Coronary artery (tissue), 2 donors: ENCODE results near the gene HELZ.
A peak's percentile ranks its signal among the peaks of the same experiment; 100 is the strongest.

ENCODE experiments used
- DNase-seq: peaks from one replicate; pipeline ENCODE4 v3.0.0-alpha.2; 2017; ENCODE audit warnings: low spot score
- H3K27ac ChIP-seq, 2 donors: fragments of 200-600 bp; sonication (generic); one replicate each; pipeline ENCODE4 v1.5.1; 2016 to 2019
- H3K4me3 ChIP-seq: fragments of 200-600 bp; sonication (generic); 2 replicates; pipeline ENCODE4 v1.5.1; 2016; ENCODE audit warnings: mild to moderate bottlenecking, moderate library complexity
- CTCF ChIP-seq: fragments of 200-600 bp; sonication (generic); IDR thresholded peaks from one replicate; pipeline ENCODE4 v1.5.1; 2019; ENCODE audit warnings: antibody characterized with exemption

HELZ gene

DNA sequence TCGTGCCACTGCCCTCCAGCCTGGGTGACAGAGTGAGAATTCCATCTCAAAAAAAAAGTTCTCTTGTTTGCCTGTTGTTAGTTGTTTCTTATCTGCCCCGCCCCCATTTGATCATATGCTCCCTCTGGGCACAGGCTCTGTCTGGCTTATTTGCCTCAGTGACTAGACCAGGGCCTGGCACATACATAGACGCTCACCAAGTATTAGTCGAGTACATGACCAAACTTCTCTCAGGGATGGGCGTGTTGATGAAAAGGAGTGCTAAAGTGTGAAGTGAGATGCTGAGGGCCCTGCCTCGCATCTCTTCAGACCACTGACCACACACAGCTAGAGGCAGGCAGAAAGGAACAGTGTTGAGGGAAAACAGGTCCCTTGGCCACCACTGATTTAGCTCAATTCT, 3.3 kb upstream of the HELZ start:
- no peak overlapping the region for H3K4me3 ChIP-seq
- no peak for DNase-seq
- no peak overlapping the region for H3K27ac ChIP-seq
- TF ChIP-seq CTCF, result no peak

DNA sequence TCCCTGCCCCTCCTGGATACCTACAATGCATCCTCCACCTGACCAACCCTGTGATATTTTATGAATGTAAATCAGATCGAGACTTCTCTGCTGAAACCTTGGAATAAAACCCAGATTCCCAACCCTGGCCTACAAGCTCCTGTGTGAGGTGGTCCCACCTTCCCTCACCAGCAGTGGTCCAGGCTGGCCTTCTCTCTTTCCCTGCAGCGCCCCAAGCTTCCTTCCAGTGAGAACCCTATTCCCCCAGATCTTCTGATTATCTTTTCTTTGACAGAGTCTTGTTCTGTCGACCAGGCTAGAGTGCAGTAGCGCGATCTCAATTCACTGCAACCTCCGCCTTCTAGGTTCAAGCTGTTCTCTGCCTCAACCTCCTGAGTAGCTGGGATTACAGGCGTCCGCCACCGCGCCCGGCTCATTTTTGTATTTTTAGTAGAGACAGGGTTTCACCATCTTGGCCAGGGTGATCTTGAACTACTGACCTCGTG, 2.5 kb upstream of the HELZ start:
- DNase-seq, result no peak
- no peak for TF ChIP-seq CTCF
- H3K4me3 ChIP-seq, result no peak overlapping the region
- H3K27ac ChIP-seq, result no peak overlapping the region

DNA sequence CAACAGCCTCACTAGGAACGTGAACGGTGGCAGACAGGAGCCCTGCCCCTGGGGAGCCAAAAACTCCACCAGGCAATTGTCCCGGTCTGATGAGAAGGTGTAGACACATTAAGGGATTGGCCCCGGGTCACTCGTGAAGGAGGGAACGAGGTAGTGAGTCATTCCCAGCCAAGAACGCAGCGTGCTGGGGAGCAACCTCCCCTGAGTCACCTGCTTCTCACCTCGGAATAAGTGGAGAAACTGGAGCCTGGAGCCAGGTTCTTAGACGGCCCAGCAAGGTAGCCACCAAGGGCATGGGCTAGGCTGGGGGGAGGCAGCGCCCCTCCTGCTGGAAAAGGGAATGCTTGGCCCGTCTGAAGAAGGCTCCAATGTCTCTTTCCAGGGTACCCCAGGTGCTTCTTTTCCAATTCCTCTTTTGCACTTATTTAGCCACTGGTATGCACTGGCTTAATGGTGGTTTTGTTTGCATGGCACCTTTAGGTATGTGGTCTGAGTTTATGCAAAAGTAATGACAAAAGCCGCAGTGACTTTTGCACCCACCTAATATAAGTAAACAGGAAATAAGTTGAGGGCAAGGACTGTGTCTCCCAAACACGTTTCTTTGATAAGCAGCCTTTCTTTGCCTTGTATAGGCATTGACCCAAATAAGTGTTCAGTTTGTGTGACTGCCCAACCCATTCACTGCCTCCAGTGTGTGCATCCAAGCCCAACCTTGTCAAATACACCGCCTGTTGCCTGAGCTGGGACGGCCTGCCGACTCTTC, 1.8 kb upstream of the HELZ start:
- Histone ChIP-seq H3K27ac (no peak overlapping the region), H3K4me3 (peak overlapping the region; percentile 88)
- no peak for DNase-seq
- no peak for TF ChIP-seq CTCF

GRCh38 chr17:67246403-67246652, 1.3 kb upstream of the HELZ start:
- DNase-seq, result no peak
- no peak for TF ChIP-seq CTCF
- Histone ChIP-seq H3K27ac (no peak overlapping the region), H3K4me3 (peak overlapping the region; percentile 88)

DNA sequence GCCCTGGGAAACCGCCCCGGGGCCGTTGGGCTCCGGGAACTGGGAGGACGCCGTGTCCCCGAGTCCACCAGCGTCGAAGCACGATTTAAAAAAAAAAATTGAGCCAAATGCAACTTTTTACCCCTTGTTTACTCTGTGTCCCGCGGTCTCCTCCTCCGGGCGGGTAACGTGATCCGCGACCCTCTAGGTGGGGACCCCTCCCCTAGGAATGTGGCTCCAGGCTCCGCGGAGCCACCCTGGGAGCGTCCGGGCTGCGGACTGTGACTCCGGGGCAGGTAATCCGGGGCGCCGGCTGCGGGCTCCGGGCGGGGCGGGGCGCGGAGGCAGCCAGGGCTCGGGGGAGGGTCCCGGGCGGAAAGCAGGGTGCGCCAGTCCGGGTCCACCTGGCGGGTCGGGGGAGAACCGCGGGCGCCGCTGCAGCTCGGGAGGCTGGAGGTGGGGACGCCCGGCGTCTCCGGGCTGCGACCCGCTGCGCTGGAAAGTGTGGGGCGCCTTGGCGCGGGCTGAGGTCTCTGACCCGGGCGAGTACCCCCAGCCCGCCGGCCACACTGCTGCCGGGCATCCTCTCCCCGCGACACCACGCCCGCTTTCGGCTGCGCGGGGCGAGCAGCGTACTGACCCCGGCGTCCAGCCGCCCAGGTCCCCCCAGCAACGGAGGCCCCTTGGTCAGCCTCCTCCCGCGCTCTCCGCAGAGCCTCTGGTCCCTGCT, 852 bp upstream of the HELZ start:
- no peak for DNase-seq
- Histone ChIP-seq H3K27ac (peak overlapping the region; percentile 53 to 79), H3K4me3 (peak overlapping the region; percentile 88)
- TF ChIP-seq CTCF, result no peak

DNA sequence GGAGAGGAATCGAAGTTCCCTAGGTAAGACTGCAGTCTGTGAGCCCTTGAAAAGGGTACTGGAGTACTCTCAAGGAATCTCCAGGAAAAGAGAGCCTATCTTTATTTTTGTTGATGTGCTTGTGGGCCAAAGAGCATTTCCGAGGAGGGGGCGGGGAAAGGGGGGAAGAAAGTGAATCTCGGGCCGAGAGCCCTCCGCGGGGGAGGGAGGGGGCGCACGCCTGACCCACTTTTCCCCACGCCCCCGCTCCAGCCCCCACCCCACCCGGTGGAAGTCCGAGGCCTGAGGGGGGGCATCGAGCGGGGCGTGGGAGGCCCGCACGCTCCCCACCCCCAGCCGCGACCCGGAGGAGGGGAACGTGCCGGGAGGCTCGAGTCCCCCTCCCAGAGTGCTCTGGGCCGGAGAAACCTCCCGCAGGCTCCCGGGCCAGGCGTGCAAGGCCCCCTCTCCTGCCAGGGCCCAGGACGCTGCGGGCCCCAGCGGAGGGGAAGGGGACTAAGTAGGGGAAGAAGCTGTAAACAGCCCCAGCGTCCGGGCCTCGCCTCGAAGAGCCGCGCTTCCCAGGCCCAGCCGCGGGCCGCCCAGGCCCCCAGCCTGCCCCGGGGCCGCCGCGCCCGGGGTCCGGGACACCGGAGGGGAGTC, 444 bp downstream of the HELZ start:
- Histone ChIP-seq H3K4me3 (peak overlapping the region; percentile 88), H3K27ac (peak overlapping the region; percentile 53 to 79)
- no peak for TF ChIP-seq CTCF
- DNase-seq, result no peak
